Fibroblast of the aortic adventitia (primary cell): ENCODE data around the gene XPO6. TPM values are rescaled to one million over a fixed set of nuclear protein-coding genes. Genes with fewer than 3 reads are reported as not detected.

Source experiments
- DNase-seq: peaks from one replicate; pipeline ENCODE4 v3.0.0-alpha.2; 2010; ENCODE audit warnings: low read depth
- H3K4me3 ChIP-seq: 2 replicates; pipeline ENCODE4 v1.5.1; 2011; ENCODE audit warnings: low read depth, mild to moderate bottlenecking, control low read depth, low read length, moderate library complexity
- total RNA-seq: library from RNA; depleted of rRNA; stranded (reverse); fragments of >200 nt; gene quantifications from 2 replicates; pipeline ENCODE4 v1.2.3, GENCODE V29; 2012; ENCODE audit warnings: low replicate concordance
- TF ChIP-seq, protein P1 (sequence below): IDR thresholded peaks from 2 replicates; pipeline ENCODE4 v1.5.1; 2011; ENCODE audit warnings: mild to moderate bottlenecking, low read length, control low read depth, inconsistent platforms; ENCODE audit not compliant: insufficient read depth

The XPO6 gene
- total RNA-seq, 1 donor = 112 TPM

DNA sequence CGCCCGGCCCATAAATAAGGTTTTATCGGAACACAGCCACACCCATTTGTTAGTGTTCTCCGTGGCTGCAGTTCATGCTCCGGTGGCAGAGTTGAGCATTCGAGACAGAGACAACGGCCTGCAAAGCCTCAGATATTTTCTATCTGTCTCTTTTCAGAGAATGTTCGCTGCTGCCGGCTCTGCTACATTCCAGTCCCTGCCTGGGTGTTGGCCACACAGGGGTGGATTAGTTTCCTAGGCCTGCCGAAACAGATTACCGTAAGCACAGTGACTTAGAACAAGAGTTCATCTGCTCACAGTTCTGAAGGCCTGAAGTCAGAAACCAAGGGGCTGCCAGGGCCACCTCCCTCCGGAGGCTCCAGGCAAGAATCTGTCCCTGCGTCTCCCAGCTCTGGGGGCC lies 129.1 kb downstream of the XPO6 start:
- H3K4me3 ChIP-seq = no peak overlapping the region
- TF ChIP-seq, protein P1, sequence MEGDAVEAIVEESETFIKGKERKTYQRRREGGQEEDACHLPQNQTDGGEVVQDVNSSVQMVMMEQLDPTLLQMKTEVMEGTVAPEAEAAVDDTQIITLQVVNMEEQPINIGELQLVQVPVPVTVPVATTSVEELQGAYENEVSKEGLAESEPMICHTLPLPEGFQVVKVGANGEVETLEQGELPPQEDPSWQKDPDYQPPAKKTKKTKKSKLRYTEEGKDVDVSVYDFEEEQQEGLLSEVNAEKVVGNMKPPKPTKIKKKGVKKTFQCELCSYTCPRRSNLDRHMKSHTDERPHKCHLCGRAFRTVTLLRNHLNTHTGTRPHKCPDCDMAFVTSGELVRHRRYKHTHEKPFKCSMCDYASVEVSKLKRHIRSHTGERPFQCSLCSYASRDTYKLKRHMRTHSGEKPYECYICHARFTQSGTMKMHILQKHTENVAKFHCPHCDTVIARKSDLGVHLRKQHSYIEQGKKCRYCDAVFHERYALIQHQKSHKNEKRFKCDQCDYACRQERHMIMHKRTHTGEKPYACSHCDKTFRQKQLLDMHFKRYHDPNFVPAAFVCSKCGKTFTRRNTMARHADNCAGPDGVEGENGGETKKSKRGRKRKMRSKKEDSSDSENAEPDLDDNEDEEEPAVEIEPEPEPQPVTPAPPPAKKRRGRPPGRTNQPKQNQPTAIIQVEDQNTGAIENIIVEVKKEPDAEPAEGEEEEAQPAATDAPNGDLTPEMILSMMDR = no peak
- DNase-seq = peak; percentile 49

DNA sequence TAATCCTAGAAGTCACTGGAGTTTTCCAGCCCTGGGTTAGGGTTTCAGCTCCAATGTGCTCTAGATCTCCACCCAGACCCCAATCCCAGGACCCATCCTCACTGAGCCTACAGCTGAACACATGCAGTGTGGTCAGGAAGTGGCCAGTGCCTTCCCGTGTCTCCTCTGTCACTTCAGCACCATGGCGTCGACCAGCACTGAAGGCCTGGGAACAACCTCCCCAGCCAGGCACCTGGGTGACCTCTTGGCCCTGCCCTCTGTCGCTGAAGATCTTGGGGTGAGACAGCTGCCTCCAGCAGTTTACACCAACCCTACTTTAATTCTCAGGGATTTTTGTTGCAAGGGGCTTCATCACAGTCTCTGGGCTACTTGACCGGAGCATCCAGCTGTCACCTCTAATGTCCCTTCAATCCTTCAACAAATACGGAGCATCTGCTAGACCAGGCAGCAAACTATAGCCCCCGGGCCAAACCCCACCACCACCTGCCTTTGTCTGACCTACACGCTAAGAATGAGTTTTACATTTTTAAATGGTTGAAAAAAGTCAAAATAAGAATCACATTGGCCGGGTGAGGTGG lies 130.3 kb downstream of the XPO6 start:
- no peak overlapping the region for H3K4me3 ChIP-seq
- TF ChIP-seq, protein P1 = no peak
- no peak for DNase-seq

DNA sequence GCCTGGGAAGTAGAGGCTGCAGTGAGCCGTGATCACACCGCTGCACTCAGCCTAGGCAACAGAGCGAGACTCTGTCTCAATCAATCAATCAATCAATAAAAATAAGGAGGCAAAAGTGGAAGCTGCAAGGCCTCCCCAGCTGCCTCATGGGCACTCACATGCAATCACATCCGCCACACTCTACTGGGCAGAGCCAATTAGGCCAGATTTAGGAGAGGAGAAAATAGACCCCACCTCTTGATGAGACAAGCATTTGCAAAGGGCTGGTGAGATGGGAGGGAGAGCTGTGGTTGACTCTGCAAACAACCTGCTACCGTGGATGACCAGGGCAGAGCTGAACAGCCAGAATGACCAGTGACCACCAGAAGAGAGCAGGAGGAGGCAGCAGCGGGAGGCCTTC lies 133.5 kb downstream of the XPO6 start:
- TF ChIP-seq, protein P1 = no peak
- DNase-seq = no peak
- H3K4me3 ChIP-seq = no peak overlapping the region

DNA sequence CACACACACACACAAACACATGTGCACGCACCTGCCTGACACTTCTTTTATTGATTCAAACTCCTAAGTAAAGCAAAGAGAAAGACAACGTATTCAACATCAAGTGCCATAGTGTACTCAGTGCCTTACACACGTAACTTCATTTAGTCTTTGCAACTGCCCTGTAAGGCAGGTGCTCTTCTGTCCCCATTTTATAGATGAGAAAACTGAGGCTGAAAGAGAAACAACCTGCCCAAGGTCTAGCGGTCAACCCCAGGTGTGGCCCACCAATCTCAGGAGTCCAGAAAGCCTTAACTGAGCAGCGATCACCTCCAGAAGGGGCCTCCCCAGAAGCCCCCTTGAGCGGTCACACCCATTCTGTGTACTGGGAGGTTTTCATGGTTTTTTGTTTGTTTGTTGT lies 137.9 kb downstream of the XPO6 start:
- no peak for DNase-seq
- TF ChIP-seq, protein P1 = no peak
- no peak overlapping the region for H3K4me3 ChIP-seq

DNA sequence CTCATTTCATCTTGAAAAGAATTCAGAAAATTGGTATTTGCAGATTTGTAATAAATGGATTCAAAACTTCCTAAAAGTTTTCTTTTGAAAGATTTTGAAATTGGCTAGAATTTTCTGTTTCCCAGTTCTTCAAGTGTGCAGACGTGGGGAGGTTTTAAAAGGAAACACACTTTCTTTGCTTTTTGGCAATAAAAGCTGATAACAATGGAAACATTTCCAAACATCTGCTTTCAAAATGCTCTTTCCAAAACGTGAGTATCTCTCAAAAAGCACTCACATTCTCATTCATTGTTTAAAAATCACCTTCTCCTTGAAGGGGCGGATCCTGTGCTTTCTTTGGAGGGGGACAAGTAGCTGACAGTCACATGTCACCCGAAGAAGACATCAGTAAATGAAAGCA lies 139.7 kb downstream of the XPO6 start:
- TF ChIP-seq, protein P1 = no peak
- DNase-seq = no peak
- no peak overlapping the region for H3K4me3 ChIP-seq

DNA sequence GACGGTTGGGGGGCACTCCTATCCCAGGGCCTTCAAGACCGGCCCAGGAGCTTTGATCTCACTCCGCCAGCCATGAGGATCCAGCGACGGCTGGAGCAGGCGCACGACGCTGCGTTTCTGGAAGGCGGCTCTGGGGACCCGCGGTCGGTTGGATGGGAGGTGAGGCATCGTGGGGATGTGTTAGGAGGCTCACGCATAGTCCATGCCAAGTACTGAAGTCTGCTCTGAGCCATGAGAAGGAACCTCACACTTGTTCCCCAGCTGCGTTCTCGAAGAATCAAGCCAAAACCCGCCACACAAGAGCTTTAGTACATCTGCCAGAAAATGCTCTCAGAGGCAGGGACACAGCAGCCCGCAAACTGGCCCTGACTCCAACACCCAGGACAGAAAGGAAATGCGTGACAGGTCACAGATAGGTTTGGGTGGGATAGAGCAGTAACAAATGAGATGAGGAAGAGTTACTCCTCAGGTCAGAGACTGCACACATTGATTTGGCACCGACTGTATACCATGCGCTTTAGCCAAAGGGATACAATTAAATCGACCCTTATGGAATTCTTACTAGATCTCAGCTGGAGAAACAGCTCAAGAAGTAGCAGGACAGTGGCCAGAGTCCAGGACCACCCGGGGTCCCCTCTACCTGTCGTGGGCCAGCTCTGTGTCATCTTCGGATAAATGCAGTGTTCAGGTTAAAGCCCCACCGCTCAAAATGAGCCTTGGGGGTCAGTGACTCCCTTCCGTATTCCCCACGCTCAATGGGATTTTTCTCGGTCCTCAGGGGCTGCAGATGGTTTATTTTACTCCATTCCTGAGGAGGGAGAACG lies 141.6 kb downstream of the XPO6 start:
- TF ChIP-seq, protein P1 = no peak
- no peak overlapping the region for H3K4me3 ChIP-seq
- DNase-seq = no peak

DNA sequence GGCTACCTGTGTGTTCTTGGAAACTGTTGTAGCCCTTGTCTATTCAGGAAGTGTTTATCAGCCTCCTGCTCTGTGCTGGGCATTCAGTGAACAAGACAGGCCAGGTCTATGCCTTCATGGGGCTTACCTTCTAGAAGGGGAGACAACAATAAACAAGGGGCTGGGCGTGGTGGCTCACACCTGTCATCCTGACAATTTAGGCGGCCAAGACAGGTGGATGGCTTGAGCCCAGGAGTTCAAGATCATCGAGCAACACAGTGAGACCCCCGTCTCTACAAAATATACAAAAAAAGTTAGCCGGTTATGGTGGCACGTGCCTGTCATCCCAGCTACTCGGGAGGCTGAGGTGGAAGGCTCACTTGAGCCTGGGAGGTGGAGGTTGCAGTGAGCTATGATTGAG lies 142.8 kb downstream of the XPO6 start:
- DNase-seq = no peak
- H3K4me3 ChIP-seq = no peak overlapping the region
- TF ChIP-seq, protein P1 = no peak
